ENCODE data around the gene EMILIN1. TPM values are rescaled to one million over a fixed set of nuclear protein-coding genes. Genes with fewer than 3 reads are reported as not detected.
A peak's percentile ranks its signal among the peaks of the same experiment; 100 is the strongest.

Gene EMILIN1
- polyA plus RNA-seq, 4 donors, result 0.67 to 36.6 (median 13.4) TPM

GRCh38 chr2:27133195-27133875, 54.9 kb downstream of the EMILIN1 start:
- WGBS, 3 donors, result 24 to 39% (median 30%) methylated on average over 14 of the region's 14 CpGs
- no peaks in the 10 kb centered on the region for H3K9me3 ChIP-seq (ENCODE audit: control insufficient read depth in 2 of 2, insufficient read depth in 1 of 2, low read depth in 1 of 2, low read length in 1 of 2)
- H3K4me3 ChIP-seq (ENCODE audit: low read depth in 1 of 3, low read length in 3 of 3), result peak overlapping the region; percentile 80 to 91 (median 89)
- no peaks in the 10 kb centered on the region for H3K27me3 ChIP-seq (ENCODE audit: control insufficient read depth in 3 of 3, insufficient read depth in 3 of 3, low read length in 3 of 3)
- H3K4me1 ChIP-seq (ENCODE audit: control insufficient read depth in 3 of 3, insufficient read depth in 2 of 3, low read depth in 1 of 3, low read length in 2 of 3), result peaks cover 3 to 9% (median 7%) of the 10 kb centered on the region in 3 donors
- no peak for FAIRE-seq
- H3K36me3 ChIP-seq (ENCODE audit: control insufficient read depth in 3 of 3, insufficient read depth in 2 of 3, low read depth in 1 of 3, low read length in 3 of 3), result peaks cover 9 to 45% (median 11%) of the 10 kb centered on the region in 3 donors
- peak; percentile 26 to 45 for DNase-seq
- peak overlapping the region in 1 of 3 donors; percentile 90 for H3K27ac ChIP-seq (ENCODE audit: low read depth in 1 of 3, low read length in 2 of 3)

DNA sequence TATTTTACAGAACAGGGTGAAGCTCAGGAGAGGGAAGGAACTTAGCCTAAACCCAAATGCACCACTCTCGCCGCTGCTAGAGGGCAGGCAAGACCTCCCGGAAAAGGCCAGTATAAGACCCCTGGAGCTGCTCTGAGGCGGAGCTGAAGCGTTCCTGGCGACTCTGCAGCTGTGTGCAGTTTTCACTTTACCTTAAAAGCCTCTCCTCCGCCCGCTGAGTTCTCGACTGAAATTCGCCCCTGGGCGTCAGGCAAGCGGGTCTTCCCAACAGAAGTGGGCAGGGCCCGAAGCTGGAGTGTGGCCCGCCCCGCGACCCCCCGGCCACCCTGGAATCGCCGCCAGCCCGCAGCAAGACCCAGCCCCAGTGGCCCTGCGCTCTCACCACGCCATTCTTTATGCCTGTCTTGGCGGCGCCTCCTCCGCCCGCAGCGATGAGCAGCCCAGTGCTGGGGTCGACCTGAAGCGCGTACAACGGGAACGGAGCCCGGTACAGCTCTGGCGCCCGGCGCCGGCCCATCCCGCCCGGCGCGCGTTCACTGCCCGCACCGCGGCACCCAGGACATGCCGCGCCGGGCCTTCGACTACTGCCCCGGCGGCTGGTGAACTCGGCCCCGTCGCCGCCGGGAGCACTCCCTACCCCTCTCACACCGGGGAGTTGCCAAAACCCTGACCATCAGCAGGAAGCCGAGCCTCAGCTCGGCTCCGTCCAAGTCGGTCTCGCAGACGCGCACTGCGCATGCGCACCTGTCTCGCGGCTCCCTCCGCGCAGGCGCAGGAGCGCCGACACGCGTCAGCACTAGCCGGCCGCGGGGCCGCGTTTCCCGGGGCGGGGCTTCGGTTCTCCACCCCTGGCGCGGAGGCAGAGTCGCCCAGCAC, 55.7 kb downstream of the EMILIN1 start, which contains the start of gene PREB:
Gene PREB, minus strand, starts transcription at position 732 of the 876 bp plus-strand sequence. Its CDS starts 215 bp downstream, at position 517.
- H3K4me1 ChIP-seq (ENCODE audit: control insufficient read depth in 3 of 3, insufficient read depth in 2 of 3, low read depth in 1 of 3, low read length in 2 of 3), result peaks cover 3 to 9% (median 7%) of the 10 kb centered on the region in 3 donors
- H3K27me3 ChIP-seq (ENCODE audit: control insufficient read depth in 3 of 3, insufficient read depth in 3 of 3, low read length in 3 of 3), result no peaks in the 10 kb centered on the region
- 0 to 1% (median 0%) methylated on average over 83 to 86 of the region's 86 CpGs for WGBS, 3 donors
- FAIRE-seq (no peak), DNase-seq (peak; percentile 97 to 98)
- H3K36me3 ChIP-seq (ENCODE audit: control insufficient read depth in 3 of 3, insufficient read depth in 2 of 3, low read depth in 1 of 3, low read length in 3 of 3), result peaks cover 9 to 41% (median 11%) of the 10 kb centered on the region in 3 donors
- H3K27ac ChIP-seq (ENCODE audit: low read depth in 1 of 3, low read length in 2 of 3), result peak within 1 kb of the TSS; percentile 65 to 90 (median 70)
- H3K9me3 ChIP-seq (ENCODE audit: control insufficient read depth in 2 of 2, insufficient read depth in 1 of 2, low read depth in 1 of 2, low read length in 1 of 2), result no peaks in the 10 kb centered on the region
- H3K4me3 ChIP-seq (ENCODE audit: low read depth in 1 of 3, low read length in 3 of 3), result peak within 1 kb of the TSS; percentile 80 to 91 (median 89)

GRCh38 chr2:27134781-27135477, 56.5 kb downstream of the EMILIN1 start:
- Histone ChIP-seq H3K27ac (ENCODE audit: low read depth in 1 of 3, low read length in 2 of 3) (no peak overlapping the region), H3K4me3 (ENCODE audit: low read depth in 1 of 3, low read length in 3 of 3) (peak overlapping the region in 1 of 3 donors; percentile 21), H3K36me3 (ENCODE audit: control insufficient read depth in 3 of 3, insufficient read depth in 2 of 3, low read depth in 1 of 3, low read length in 3 of 3) (peaks cover 9 to 33% (median 9%) of the 10 kb centered on the region in 3 donors), H3K9me3 (ENCODE audit: control insufficient read depth in 2 of 2, insufficient read depth in 1 of 2, low read depth in 1 of 2, low read length in 1 of 2) (no peaks in the 10 kb centered on the region), H3K27me3 (ENCODE audit: control insufficient read depth in 3 of 3, insufficient read depth in 3 of 3, low read length in 3 of 3) (no peaks in the 10 kb centered on the region), H3K4me1 (ENCODE audit: control insufficient read depth in 3 of 3, insufficient read depth in 2 of 3, low read depth in 1 of 3, low read length in 2 of 3) (peaks cover 3 to 9% (median 7%) of the 10 kb centered on the region in 3 donors)
- DNase-seq, result no peak
- FAIRE-seq, result no peak
- 48 to 54% (median 50%) methylated on average over 33 of the region's 33 CpGs for WGBS, 3 donors

DNA sequence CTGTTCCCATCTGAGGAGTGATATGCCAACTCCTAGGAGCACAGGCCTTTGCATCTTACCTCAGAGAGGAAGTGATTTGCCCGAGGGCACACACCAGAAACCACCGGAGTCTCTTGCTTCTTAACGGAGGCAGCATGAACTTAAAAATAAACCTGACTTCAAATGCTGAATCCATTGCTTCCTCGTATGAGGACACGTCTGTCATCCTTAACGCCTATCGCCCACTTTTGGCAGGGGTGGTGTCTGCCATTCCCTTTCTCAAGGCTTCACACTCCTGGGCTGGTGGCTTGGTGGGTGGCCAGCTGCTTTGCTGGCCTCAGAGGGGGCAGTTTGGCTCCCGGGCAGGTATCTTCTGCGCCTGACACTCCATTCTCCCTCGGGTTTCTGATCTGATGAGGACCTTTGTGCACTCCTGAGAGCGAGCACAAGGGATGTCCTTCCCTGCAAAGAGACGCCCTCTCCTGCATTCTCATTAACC, 57.1 kb downstream of the EMILIN1 start:
- peaks cover 5 to 27% (median 9%) of the 10 kb centered on the region in 3 donors for H3K36me3 ChIP-seq (ENCODE audit: control insufficient read depth in 3 of 3, insufficient read depth in 2 of 3, low read depth in 1 of 3, low read length in 3 of 3)
- WGBS, 3 donors, result 82 to 84% (median 83%) methylated on average over 12 of the region's 12 CpGs
- no peak overlapping the region for H3K27ac ChIP-seq (ENCODE audit: low read depth in 1 of 3, low read length in 2 of 3)
- FAIRE-seq (no peak), DNase-seq (no peak)
- peaks cover 3 to 9% (median 7%) of the 10 kb centered on the region in 3 donors for H3K4me1 ChIP-seq (ENCODE audit: control insufficient read depth in 3 of 3, insufficient read depth in 2 of 3, low read depth in 1 of 3, low read length in 2 of 3)
- H3K9me3 ChIP-seq (ENCODE audit: control insufficient read depth in 2 of 2, insufficient read depth in 1 of 2, low read depth in 1 of 2, low read length in 1 of 2), result no peaks in the 10 kb centered on the region
- H3K4me3 ChIP-seq (ENCODE audit: low read depth in 1 of 3, low read length in 3 of 3), result no peak overlapping the region
- H3K27me3 ChIP-seq (ENCODE audit: control insufficient read depth in 3 of 3, insufficient read depth in 3 of 3, low read length in 3 of 3), result no peaks in the 10 kb centered on the region

Other genes with a start within 250 kb of the EMILIN1 start
- gene DPYSL5, start 230.5 kb upstream of the EMILIN1 start, polyA plus RNA-seq, result 1 to 10 TPM in 1 of 4 donors, under 1 TPM in 2, not detected in 1; 0.27 to 1.2 (median 0.50) TPM
- gene MAPRE3, start 108.0 kb upstream of the EMILIN1 start, polyA plus RNA-seq, result 10 to 100 TPM in 1 of 4 donors, 1 to 10 TPM in 3; 2.9 to 11.1 (median 6.0) TPM
- gene TMEM214, start 45.6 kb upstream of the EMILIN1 start, polyA plus RNA-seq, result 10 to 100 TPM; 27.5 to 84.3 (median 39.8) TPM
- 10 to 100 TPM in 2 of 4 donors, 1 to 10 TPM in 2; 6.0 to 28.9 (median 8.8) TPM for gene AGBL5, start 26.9 kb upstream of the EMILIN1 start, polyA plus RNA-seq
- 100 to 1,000 TPM; 319 to 477 (median 396) TPM for gene OST4, start 7.0 kb upstream of the EMILIN1 start, polyA plus RNA-seq
- 100 to 1,000 TPM; 225 to 643 (median 399) TPM for gene KHK, start 8.2 kb downstream of the EMILIN1 start, polyA plus RNA-seq
- 1 to 10 TPM; 3.8 to 7.8 (median 4.5) TPM for gene CGREF1, start 40.5 kb downstream of the EMILIN1 start, polyA plus RNA-seq
- gene ABHD1, start 45.2 kb downstream of the EMILIN1 start, polyA plus RNA-seq, result 1 to 10 TPM in 1 of 4 donors, under 1 TPM in 1, not detected in 2; 0.25 to 1.1 TPM
- gene PREB, start 56.0 kb downstream of the EMILIN1 start, polyA plus RNA-seq, result 10 to 100 TPM; 44.2 to 76.0 (median 50.7) TPM
- gene PRR30, start 60.8 kb downstream of the EMILIN1 start, polyA plus RNA-seq, result not detected
- under 1 TPM in 2 of 4 donors, not detected in 2; 0.03 TPM for gene TCF23, start 70.4 kb downstream of the EMILIN1 start, polyA plus RNA-seq
- 100 to 1,000 TPM in 2 of 4 donors, 10 to 100 TPM in 2; 89.2 to 151 (median 109) TPM for gene ATRAID, start 133.4 kb downstream of the EMILIN1 start, polyA plus RNA-seq
- gene SLC5A6, start 133.7 kb downstream of the EMILIN1 start, polyA plus RNA-seq, result 100 to 1,000 TPM in 1 of 4 donors, 10 to 100 TPM in 2, 1 to 10 TPM in 1; 9.5 to 142 (median 25.2) TPM
- 10 to 100 TPM in 2 of 4 donors, 1 to 10 TPM in 2; 8.6 to 31.6 (median 15.2) TPM for gene CAD, start 138.8 kb downstream of the EMILIN1 start, polyA plus RNA-seq
- gene SLC30A3, start 184.4 kb downstream of the EMILIN1 start, polyA plus RNA-seq, result under 1 TPM in 2 of 4 donors, not detected in 2; 0.04 to 0.06 TPM
- not detected for gene DNAJC5G, start 196.8 kb downstream of the EMILIN1 start, polyA plus RNA-seq
- 1 to 10 TPM in 3 of 4 donors, under 1 TPM in 1; 0.31 to 5.4 (median 1.9) TPM for gene TRIM54, start 203.8 kb downstream of the EMILIN1 start, polyA plus RNA-seq
- gene UCN, start 229.8 kb downstream of the EMILIN1 start, polyA plus RNA-seq, result 1 to 10 TPM in 3 of 4 donors, under 1 TPM in 1; 0.76 to 8.9 (median 2.4) TPM
- gene MPV17, start 244.5 kb downstream of the EMILIN1 start, polyA plus RNA-seq, result 100 to 1,000 TPM in 1 of 4 donors, 10 to 100 TPM in 3; 27.3 to 103 (median 55.6) TPM

Data from small intestine (tissue), 7 donors.